HUES64 (cell line): Measurements from ENCODE around the gene SBF1.
A peak's percentile ranks its signal among the peaks of the same experiment; 100 is the strongest.

Source experiments
- H3K27ac ChIP-seq: 2 replicates; pipeline ENCODE4 v1.7.0; 2013; ENCODE audit warnings: low read depth, low read length, inconsistent platforms
- H3K27me3 ChIP-seq: 2 replicates; pipeline ENCODE4 v1.6.1; 2013; ENCODE audit warnings: mild to moderate bottlenecking, low read length; ENCODE audit not compliant: insufficient read depth
- H3K36me3 ChIP-seq: 2 replicates; pipeline ENCODE4 v1.6.1; 2013; ENCODE audit warnings: mild to moderate bottlenecking, low read length; ENCODE audit not compliant: insufficient read depth
- H3K4me1 ChIP-seq: 2 replicates; pipeline ENCODE4 v1.6.1; 2013; ENCODE audit warnings: mild to moderate bottlenecking, low read length, moderate library complexity; ENCODE audit not compliant: insufficient read depth
- H3K4me3 ChIP-seq: 2 replicates; pipeline ENCODE4 v1.5.1; 2013; ENCODE audit warnings: mild to moderate bottlenecking, low read length, moderate library complexity
- H3K9ac ChIP-seq: 2 replicates; pipeline ENCODE4 v1.6.1; 2013; ENCODE audit warnings: mild to moderate bottlenecking, low read depth, low read length
- H3K9me3 ChIP-seq: 2 replicates; pipeline ENCODE4 v1.6.1; 2013; ENCODE audit warnings: low read depth, low read length; ENCODE audit not compliant: insufficient read depth
- WGBS: fragments of 150-250, 120-280 bp; methylation state at CpG from one replicate; pipeline ENCODE4 v1.1.7; 2013; ENCODE audit warnings: missing lambda C conversion rate; 5-methylcytosine and 5-hydroxymethylcytosine counted together

SBF1 gene

DNA sequence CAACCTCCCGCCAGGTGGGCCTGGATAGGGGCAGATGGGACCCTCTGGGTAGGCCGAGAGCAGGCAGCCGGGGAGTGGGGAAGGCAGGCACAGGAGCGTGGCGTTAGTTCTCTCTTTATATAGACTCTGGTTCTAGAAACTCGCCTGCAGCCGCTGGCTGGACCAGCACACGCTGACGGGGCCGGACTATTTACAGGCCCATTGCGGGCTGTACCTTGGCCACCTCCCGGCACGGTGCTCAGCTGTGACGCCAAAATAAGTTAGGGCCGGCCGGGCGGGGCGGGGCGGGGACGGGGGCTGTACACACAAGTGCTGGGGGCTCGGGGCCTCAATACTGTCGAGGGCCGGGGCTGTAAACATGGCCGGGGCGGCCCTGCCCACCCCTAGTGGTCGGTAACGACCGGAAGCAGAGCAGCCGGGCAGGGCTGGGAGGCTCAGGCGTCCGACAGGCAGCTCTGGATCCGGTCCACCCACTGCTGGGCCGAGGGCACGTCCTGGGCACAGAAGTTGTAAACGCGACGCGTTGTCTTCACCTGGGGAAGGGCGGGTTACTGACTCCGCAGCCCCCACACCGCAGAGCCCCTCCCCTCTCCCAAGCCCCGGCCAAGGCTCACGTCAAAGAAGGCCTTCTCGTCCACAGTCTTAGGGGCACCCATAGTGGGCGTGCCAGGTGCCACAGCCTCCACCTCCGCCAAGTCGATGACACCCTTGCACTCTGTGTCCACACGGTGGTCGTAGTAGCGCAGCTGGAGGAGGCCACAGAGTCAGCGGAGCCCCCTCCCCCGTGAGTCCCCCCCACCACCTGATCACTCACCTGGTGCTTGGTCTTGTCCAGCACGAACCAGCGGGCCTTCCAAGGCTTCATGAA, 27.9 kb downstream of the SBF1 start:
- H3K36me3 ChIP-seq, result peaks cover 53% of the 10 kb centered on the region
- no peak overlapping the region for H3K9ac ChIP-seq
- H3K4me3 ChIP-seq, result no peak overlapping the region
- peaks cover 6% of the 10 kb centered on the region; the same call in 1 of the 2 replicates for H3K4me1 ChIP-seq
- WGBS, result 94% methylated on average over 54 of the region's 54 CpGs
- no peak overlapping the region for H3K27ac ChIP-seq
- no peaks in the 10 kb centered on the region for H3K9me3 ChIP-seq
- no peaks in the 10 kb centered on the region for H3K27me3 ChIP-seq

GRCh38 chr22:50445880-50446707, 28.7 kb downstream of the SBF1 start:
- no peak overlapping the region for H3K9ac ChIP-seq
- H3K4me3 ChIP-seq, result no peak overlapping the region
- 91% methylated on average over 15 of the region's 17 CpGs for WGBS
- no peaks in the 10 kb centered on the region for H3K9me3 ChIP-seq
- H3K27ac ChIP-seq, result no peak overlapping the region
- H3K4me1 ChIP-seq, result peaks cover 6% of the 10 kb centered on the region; the same call in 1 of the 2 replicates
- no peaks in the 10 kb centered on the region for H3K27me3 ChIP-seq
- H3K36me3 ChIP-seq, result peaks cover 48% of the 10 kb centered on the region

- Histone ChIP-seq H3K27me3 (no peaks in the 10 kb centered on the region), H3K27ac (peak overlapping the region; percentile 25; the same call in 1 of the 2 replicates), H3K9ac (no peak overlapping the region; the same call in 1 of the 2 replicates), H3K4me1 (peaks cover 6% of the 10 kb centered on the region; the same call in 1 of the 2 replicates), H3K9me3 (no peaks in the 10 kb centered on the region), H3K4me3 (no peak overlapping the region), H3K36me3 (peaks cover 46% of the 10 kb centered on the region)
- 87% methylated on average over 29 of the region's 30 CpGs for WGBS
Measured at GRCh38 chr22:50445071-50445879, 29.6 kb downstream of the SBF1 start.

DNA sequence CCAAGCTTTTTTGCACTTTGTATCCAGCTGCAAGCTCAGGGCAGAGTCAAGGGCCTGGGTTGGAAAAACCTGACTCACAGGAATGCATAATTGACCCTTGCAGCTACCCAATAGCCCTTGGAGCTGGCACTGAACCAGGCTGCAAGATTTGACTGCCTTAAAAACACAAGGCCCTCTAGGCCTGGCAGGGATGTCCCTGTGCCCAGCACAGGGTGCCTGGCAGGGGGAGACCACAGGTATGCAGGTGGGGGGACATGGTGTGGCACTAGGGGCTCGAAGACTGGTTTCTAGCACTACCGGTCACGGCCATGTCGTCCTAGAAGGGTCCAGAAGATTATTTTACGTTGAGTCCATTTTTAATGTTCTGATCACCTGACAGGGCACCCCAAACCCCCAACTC, 30.2 kb downstream of the SBF1 start:
- WGBS, result 99% methylated on average over 5 of the region's 5 CpGs
- Histone ChIP-seq H3K27ac (no peak overlapping the region), H3K4me1 (peaks cover 6% of the 10 kb centered on the region; the same call in 1 of the 2 replicates), H3K36me3 (peaks cover 48% of the 10 kb centered on the region), H3K9me3 (no peaks in the 10 kb centered on the region), H3K27me3 (no peaks in the 10 kb centered on the region), H3K4me3 (no peak overlapping the region), H3K9ac (no peak overlapping the region)

DNA sequence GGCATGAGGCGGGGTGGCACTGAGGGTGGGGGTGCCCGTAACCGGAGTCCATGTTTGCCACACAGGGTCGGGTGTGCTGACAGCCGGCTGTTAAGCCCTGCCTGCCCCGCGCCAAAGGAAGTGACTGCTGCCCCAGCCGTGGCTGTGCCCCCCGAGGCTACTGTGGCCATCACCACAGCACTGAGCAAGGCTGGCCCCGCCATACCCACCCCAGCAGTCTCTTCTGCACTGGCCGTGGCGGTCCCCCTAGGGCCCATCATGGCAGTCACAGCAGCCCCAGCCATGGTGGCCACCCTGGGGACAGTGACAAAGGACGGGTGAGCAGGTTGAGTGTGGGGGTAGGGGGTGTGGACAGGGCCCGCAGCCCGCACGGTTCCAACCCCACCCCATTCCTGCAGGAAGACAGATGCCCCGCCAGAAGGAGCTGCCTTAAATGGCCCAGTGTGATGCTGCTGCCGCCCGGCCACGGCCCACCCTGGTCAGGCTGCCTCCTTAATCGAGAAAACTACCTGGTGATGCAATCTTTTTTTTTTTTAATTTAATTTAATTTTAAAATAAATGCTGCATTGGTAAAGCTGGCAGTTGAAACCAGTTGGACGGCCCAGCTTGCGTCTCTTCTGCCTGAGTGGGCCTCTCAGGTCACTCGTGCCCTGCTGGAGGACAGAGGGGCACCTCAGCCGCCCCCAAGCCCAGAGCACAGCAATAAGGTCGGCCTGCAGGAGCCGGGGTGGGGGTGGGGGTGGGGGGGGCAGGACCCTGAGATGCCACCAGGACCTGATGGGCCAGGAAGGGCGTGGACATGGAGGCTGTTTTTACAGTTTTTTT, 30.8 kb downstream of the SBF1 start:
- H3K9ac ChIP-seq, result no peak overlapping the region
- peak overlapping the region; percentile 18; the same call in 1 of the 2 replicates for H3K27ac ChIP-seq
- WGBS, result 91% methylated on average over 27 of the region's 28 CpGs
- H3K9me3 ChIP-seq, result no peaks in the 10 kb centered on the region
- H3K27me3 ChIP-seq, result no peaks in the 10 kb centered on the region
- no peak overlapping the region for H3K4me3 ChIP-seq
- peaks cover 6% of the 10 kb centered on the region; the same call in 1 of the 2 replicates for H3K4me1 ChIP-seq
- peaks cover 52% of the 10 kb centered on the region for H3K36me3 ChIP-seq

- 89% methylated on average over 15 of the region's 15 CpGs for WGBS
- no peaks in the 10 kb centered on the region for H3K27me3 ChIP-seq
- H3K9ac ChIP-seq, result no peak overlapping the region
- no peak overlapping the region for H3K27ac ChIP-seq
- no peaks in the 10 kb centered on the region for H3K9me3 ChIP-seq
- H3K4me3 ChIP-seq, result no peak overlapping the region
- H3K36me3 ChIP-seq, result peaks cover 51% of the 10 kb centered on the region
- H3K4me1 ChIP-seq, result peaks cover 6% of the 10 kb centered on the region; the same call in 1 of the 2 replicates
Measured at GRCh38 chr22:50443197-50443596, 31.6 kb downstream of the SBF1 start.

GRCh38 chr22:50441428-50441993, 33.3 kb downstream of the SBF1 start:
- H3K9ac ChIP-seq, result no peak overlapping the region
- H3K4me3 ChIP-seq, result no peak overlapping the region
- H3K4me1 ChIP-seq, result peaks cover 6% of the 10 kb centered on the region; the same call in 1 of the 2 replicates
- no peaks in the 10 kb centered on the region for H3K9me3 ChIP-seq
- peaks cover 54% of the 10 kb centered on the region for H3K36me3 ChIP-seq
- WGBS, result 92% methylated on average over 17 of the region's 17 CpGs
- H3K27ac ChIP-seq, result no peak overlapping the region
- no peaks in the 10 kb centered on the region for H3K27me3 ChIP-seq

DNA sequence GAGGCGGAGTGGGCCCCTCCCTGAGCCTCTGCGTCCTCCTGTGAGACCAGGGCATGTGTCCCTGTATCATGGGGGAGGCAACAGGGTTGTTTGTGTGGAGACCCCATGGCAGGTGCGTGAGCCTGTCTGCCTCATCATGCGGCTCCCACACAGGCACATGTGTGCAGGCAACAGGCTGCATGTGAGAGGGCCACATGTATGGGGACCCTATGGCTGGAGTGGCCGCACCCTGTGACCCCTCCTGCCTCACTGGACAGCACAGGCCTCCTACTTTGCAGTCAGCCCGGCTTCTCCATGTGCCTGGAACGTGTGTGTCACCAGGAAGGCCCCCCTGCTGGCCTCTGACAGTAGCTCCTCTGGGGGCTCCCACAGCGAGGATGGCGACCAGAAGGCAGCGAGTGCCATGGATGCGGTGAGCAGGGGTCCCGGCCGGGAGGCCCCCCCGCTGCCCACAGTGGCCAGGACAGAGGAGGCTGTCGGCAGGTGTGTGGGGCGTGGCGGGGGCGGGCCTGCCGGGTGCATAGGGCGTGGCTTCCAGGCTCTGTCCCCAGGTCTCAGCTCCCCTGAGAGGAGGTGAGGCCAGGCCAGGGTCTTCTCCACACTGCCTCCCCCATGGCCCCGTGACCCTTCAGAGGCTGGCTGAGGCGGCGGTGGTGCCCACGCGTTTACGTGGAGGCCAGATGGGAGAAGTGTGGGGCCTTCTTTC, 34.1 kb downstream of the SBF1 start:
- Histone ChIP-seq H3K4me1 (peaks cover 6% of the 10 kb centered on the region; the same call in 1 of the 2 replicates), H3K27ac (no peak overlapping the region), H3K36me3 (peaks cover 59% of the 10 kb centered on the region), H3K9me3 (no peaks in the 10 kb centered on the region), H3K4me3 (no peak overlapping the region), H3K9ac (no peak overlapping the region), H3K27me3 (no peaks in the 10 kb centered on the region)
- 95% methylated on average over 26 of the region's 26 CpGs for WGBS

DNA sequence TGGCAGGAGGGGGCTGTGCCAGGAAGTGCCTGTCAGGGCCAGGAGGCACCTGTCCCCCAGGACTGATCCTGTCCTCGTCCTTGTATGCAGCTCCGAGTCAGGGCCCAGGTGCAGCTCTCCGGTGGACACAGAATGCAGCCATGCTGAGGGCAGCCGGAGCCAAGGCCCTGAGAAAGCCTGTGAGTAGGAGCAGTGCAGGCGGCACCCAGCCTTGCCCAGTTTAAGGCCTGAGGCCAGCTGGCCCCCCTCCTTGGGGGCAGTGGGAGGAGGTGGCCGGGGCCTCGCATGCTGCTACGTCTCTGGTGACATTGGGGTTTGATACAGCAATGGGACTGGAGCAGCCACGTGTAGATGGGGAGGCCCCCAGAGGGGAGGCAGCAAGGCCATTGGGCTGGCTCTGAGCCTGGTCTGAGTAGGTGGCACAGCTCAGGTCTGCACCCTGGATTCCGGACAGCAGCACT, 34.9 kb downstream of the SBF1 start:
- 0 out of 2 replicates have a peak, but pooled peaks cover under 1% of the 10 kb centered on the region for H3K4me1 ChIP-seq
- no peaks in the 10 kb centered on the region for H3K9me3 ChIP-seq
- H3K36me3 ChIP-seq, result peaks cover 58% of the 10 kb centered on the region
- no peak overlapping the region for H3K4me3 ChIP-seq
- 90% methylated on average over 10 of the region's 10 CpGs for WGBS
- H3K27ac ChIP-seq, result no peak overlapping the region
- no peaks in the 10 kb centered on the region for H3K27me3 ChIP-seq
- H3K9ac ChIP-seq, result no peak overlapping the region
